ENCODE results near the gene CMAS.

The CMAS gene

GRCh38 chr12:22101749-22102243 is 55.8 kb downstream of the CMAS start:
- no peak overlapping the region for H3K27ac ChIP-seq
- H2AFZ ChIP-seq, result no peak overlapping the region
- H3K4me2 ChIP-seq (ENCODE audit: low read length), result no peak overlapping the region
- no peaks in the 10 kb centered on the region for H3K27me3 ChIP-seq (ENCODE audit: control insufficient read depth, insufficient read depth, low read length)
- peaks cover 4% of the 10 kb centered on the region for H3K9me3 ChIP-seq (ENCODE audit: control insufficient read depth, low read length)
- no peak for TF ChIP-seq CTCF (IDR thresholded peaks at IDR 0.05)
- no peaks in the 10 kb centered on the region for H3K4me1 ChIP-seq
- H3K9ac ChIP-seq, result no peak overlapping the region
- no peak overlapping the region for H3K4me3 ChIP-seq (ENCODE audit: low read depth, low read length)
- no peaks in the 10 kb centered on the region for H3K36me3 ChIP-seq (ENCODE audit: control insufficient read depth, insufficient read depth, low read length)
- H3K79me2 ChIP-seq, result no peaks in the 10 kb centered on the region

- TF ChIP-seq CTCF (IDR thresholded peaks at IDR 0.05), result no peak
- Histone ChIP-seq H3K27ac (no peak overlapping the region), H2AFZ (no peak overlapping the region), H3K9ac (no peak overlapping the region), H3K79me2 (no peaks in the 10 kb centered on the region), H3K36me3 (ENCODE audit: control insufficient read depth, insufficient read depth, low read length) (no peaks in the 10 kb centered on the region), H3K4me1 (no peaks in the 10 kb centered on the region), H3K4me3 (ENCODE audit: low read depth, low read length) (no peak overlapping the region), H3K9me3 (ENCODE audit: control insufficient read depth, low read length) (no peaks in the 10 kb centered on the region), H3K27me3 (ENCODE audit: control insufficient read depth, insufficient read depth, low read length) (no peaks in the 10 kb centered on the region), H3K4me2 (ENCODE audit: low read length) (no peak overlapping the region)
These were observed 57.4 kb downstream of the CMAS start for GRCh38 chr12:22103418-22103817.

- H3K27ac ChIP-seq, result no peak overlapping the region
- no peak overlapping the region for H2AFZ ChIP-seq
- TF ChIP-seq CTCF (IDR thresholded peaks at IDR 0.05), result no peak
These were observed 59.5 kb downstream of the CMAS start for GRCh38 chr12:22105542-22105941.

GRCh38 chr12:22110176-22110575 is 64.2 kb downstream of the CMAS start:
- no peaks in the 10 kb centered on the region for H3K79me2 ChIP-seq
- no peak overlapping the region for H3K27ac ChIP-seq
- H3K36me3 ChIP-seq (ENCODE audit: control insufficient read depth, insufficient read depth, low read length), result no peaks in the 10 kb centered on the region
- H2AFZ ChIP-seq, result no peak overlapping the region
- H3K4me2 ChIP-seq (ENCODE audit: low read length), result no peak overlapping the region
- H3K9ac ChIP-seq, result no peak overlapping the region
- no peaks in the 10 kb centered on the region for H3K4me1 ChIP-seq
- TF ChIP-seq CTCF (IDR thresholded peaks at IDR 0.05), result no peak
- H3K4me3 ChIP-seq (ENCODE audit: low read depth, low read length), result no peak overlapping the region
- H3K9me3 ChIP-seq (ENCODE audit: control insufficient read depth, low read length), result no peaks in the 10 kb centered on the region
- no peaks in the 10 kb centered on the region for H3K27me3 ChIP-seq (ENCODE audit: control insufficient read depth, insufficient read depth, low read length)

More at GRCh38 chr12:22105542-22105941, 59.5 kb downstream of the CMAS start:
- Histone ChIP-seq H3K4me1 (no peaks in the 10 kb centered on the region), H3K9ac (no peak overlapping the region), H3K4me3 (ENCODE audit: low read depth, low read length) (no peak overlapping the region), H3K27me3 (ENCODE audit: control insufficient read depth, insufficient read depth, low read length) (no peaks in the 10 kb centered on the region), H3K36me3 (ENCODE audit: control insufficient read depth, insufficient read depth, low read length) (no peaks in the 10 kb centered on the region), H3K4me2 (ENCODE audit: low read length) (no peak overlapping the region), H3K79me2 (no peaks in the 10 kb centered on the region), H3K9me3 (ENCODE audit: control insufficient read depth, low read length) (no peaks in the 10 kb centered on the region)

Measured in parathyroid adenoma (tissue), 2 donors.